ENCODE results near the gene SLC1A2.

DNA sequence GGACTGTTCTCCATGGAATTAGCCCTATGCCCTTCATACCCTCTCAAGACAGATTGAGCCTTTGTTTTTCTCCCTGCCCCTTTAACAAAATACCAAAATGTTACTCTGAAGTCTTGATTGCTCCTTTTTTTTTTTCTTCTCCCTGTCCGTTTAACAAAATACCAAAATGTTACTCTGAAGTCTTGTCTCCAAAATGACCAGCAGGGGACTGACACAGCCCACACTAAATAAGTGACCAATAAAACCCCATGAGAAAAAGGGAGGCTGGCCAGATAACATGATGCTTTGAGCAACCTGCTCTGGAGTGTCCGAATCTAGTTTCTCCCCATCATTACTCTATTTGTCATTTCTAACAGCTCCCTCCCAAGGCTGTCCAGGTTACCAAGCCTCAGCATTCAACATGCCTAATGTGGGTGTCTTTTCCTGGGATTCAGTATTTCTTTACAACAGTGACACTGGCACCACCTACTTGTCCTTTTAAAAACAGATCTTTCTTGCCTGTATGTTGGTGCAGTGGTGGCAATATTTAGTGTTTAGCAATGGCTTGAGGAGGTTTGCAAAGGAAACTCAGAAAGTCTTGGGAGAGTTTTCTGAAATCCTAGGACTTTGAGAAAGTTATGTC is 42.7 kb upstream of the SLC1A2 start:
- TF ChIP-seq POLR2A (IDR thresholded peaks at IDR 0.05): no peak
- TF ChIP-seq, protein P1, sequence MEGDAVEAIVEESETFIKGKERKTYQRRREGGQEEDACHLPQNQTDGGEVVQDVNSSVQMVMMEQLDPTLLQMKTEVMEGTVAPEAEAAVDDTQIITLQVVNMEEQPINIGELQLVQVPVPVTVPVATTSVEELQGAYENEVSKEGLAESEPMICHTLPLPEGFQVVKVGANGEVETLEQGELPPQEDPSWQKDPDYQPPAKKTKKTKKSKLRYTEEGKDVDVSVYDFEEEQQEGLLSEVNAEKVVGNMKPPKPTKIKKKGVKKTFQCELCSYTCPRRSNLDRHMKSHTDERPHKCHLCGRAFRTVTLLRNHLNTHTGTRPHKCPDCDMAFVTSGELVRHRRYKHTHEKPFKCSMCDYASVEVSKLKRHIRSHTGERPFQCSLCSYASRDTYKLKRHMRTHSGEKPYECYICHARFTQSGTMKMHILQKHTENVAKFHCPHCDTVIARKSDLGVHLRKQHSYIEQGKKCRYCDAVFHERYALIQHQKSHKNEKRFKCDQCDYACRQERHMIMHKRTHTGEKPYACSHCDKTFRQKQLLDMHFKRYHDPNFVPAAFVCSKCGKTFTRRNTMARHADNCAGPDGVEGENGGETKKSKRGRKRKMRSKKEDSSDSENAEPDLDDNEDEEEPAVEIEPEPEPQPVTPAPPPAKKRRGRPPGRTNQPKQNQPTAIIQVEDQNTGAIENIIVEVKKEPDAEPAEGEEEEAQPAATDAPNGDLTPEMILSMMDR (IDR thresholded peaks at IDR 0.05): no peak
- no peak for TF ChIP-seq POLR2AphosphoS5 (IDR thresholded peaks at IDR 0.05)

All from breast epithelium (tissue), 3 donors.